HG03442 (cell line): Measurements from ENCODE around the gene SMYD5.

ENCODE experiments used
- ATAC-seq: cut with Tn5 transposase; IDR thresholded peaks from one replicate; pipeline ENCODE4 v1.9.1; 2021; ENCODE audit warnings: mild to moderate bottlenecking, moderate library complexity; ENCODE audit not compliant: unreplicated experiment

Gene SMYD5

DNA sequence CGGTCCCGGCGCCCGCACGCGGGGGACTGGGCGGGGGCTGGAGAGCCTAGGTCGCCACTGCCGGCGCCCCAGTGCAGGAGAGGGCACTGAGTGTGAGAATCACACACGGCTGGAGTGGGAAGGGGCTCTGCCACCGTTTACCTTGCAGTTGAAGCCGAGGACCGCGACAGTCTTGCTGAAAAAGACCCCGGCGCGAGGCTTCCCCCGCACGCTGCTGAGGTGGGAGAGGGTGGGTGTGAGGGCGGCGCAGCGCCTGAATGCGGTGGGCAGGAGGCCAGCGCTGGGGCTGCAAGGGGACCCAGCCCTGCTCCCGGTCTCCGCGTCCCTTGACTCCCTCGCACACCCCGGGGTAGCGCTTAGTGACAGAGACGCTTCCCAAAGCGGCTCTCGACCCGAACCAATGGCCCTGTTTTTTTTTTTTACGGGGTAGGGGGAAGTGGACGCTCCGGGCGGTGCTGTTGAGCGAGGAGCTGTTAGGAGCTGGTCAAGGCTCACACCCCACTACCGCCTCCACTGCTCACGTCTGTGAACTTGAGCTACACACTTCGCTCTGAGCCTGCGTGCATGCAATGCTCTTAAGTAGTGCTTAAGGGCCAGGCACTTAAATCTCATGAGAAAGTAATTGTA lies 10.9 kb upstream of the SMYD5 start:
- ATAC-seq, result no peak

GRCh38 chr2:73205611-73206010 lies 8.4 kb upstream of the SMYD5 start:
- ATAC-seq, result no peak

DNA sequence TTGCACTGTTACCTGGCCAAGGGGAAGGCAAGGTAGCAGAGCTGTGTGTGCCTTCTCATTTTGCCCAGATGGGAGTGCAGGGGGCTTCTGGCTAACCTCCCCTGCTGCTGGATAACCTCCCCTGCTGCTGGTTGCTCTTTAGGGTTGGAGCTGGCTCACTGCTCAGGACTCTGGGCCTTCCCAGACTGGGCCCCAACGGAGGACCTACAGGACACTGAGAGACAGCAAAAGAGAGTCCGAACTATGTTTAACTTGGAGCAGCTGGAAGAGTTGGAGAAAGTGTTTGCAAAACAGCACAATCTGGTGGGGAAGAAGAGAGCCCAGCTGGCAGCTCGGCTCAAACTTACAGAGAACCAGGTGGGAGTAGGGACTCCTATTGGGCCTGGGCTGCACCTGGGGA lies 5.8 kb upstream of the SMYD5 start:
- ATAC-seq, result no peak

- no peak for ATAC-seq
Measured at GRCh38 chr2:73210019-73210418, 4.0 kb upstream of the SMYD5 start.

- ATAC-seq, result no peak
Measured at GRCh38 chr2:73210696-73211095, 3.3 kb upstream of the SMYD5 start.

DNA sequence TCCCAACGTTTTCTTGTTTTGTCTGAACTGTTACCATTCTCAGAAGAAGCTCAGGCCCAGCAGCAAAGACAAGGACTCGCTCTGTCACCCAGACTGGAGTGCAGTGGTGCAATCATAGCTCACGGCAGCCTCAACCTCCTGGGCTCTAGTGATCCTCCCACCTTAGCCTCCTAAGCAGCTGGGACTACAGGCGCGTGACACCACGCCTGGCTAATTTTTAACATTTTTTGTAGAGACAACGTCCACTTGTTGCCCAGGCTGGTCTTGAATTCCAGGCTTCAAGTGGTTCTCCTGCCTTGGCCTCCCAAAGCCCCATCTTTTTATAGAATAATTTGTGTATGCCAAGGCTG lies 2.0 kb upstream of the SMYD5 start:
- no peak for ATAC-seq

- ATAC-seq, result peak; percentile 69
Measured at GRCh38 chr2:73212448-73213176, 1.4 kb upstream of the SMYD5 start.

DNA sequence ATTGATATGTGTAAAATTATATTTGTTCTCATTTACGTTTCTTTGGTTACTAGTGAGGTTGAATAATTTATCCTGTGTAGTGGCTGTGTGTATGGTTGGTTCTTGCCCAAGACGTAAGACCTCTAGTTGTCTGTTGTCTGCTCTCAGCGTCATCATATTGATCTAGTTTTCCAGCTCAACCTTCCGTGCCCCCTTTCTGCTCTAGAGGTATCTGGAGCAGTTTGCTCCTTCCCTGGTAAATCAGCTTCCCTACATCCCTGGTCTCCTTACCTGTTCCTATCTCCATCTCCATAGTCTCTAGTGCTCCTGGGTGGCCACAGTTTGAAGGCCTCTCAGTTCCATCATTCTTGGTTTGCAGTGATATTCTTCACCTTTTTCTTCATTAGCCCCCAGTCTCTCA lies 1.2 kb downstream of the SMYD5 start:
- ATAC-seq, result no peak

GRCh38 chr2:73217160-73217559 lies 3.1 kb downstream of the SMYD5 start:
- no peak for ATAC-seq

DNA sequence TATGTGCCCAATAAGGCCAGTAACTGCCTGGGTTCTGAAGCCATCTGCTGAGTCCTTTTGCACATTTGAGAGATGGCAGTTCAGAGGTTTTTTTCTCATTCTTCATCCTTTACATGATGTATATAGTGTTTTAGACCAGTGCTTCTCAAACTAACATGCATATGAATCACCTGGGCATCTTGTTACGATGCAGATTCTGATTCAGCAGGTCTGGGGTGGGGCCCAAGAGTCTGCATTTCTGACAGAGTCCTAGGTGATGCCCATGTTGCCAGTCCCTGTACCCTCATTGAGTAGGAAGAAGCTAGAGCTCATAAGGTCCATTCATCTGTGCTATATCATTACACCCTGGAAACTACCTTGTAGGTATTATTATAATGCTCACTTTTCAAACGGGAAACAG lies 3.8 kb downstream of the SMYD5 start:
- ATAC-seq, result no peak

GRCh38 chr2:73218298-73218697 lies 4.3 kb downstream of the SMYD5 start:
- no peak for ATAC-seq

- ATAC-seq, result no peak
Measured at GRCh38 chr2:73223821-73224220, 9.8 kb downstream of the SMYD5 start.

- no peak for ATAC-seq
Measured at GRCh38 chr2:73225513-73226360, 11.7 kb downstream of the SMYD5 start.

GRCh38 chr2:73227086-73227485 lies 13.0 kb downstream of the SMYD5 start:
- ATAC-seq, result no peak

DNA sequence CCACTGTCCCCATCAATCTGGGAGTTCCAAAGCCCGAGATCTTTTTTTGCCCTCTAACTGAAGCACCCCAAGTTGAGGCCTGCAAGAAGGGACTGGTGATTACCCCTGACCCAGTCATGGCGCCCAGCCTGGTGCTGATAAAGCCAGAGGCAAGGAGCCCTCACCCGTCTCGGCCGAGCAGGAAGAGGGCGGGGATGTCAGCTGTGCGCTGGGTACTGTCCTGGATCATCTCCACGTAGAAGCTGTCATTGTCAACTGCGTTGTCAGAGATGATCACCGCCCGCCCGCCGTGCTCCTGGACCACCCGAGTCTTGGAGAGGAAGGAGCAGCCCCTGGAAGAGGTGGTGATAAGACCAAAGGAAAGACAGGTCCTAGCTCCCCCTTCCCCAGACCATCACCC lies 14.6 kb downstream of the SMYD5 start:
- ATAC-seq, result no peak

- ATAC-seq, result peak; percentile 4
Measured at GRCh38 chr2:73232403-73233153, 18.5 kb downstream of the SMYD5 start.

DNA sequence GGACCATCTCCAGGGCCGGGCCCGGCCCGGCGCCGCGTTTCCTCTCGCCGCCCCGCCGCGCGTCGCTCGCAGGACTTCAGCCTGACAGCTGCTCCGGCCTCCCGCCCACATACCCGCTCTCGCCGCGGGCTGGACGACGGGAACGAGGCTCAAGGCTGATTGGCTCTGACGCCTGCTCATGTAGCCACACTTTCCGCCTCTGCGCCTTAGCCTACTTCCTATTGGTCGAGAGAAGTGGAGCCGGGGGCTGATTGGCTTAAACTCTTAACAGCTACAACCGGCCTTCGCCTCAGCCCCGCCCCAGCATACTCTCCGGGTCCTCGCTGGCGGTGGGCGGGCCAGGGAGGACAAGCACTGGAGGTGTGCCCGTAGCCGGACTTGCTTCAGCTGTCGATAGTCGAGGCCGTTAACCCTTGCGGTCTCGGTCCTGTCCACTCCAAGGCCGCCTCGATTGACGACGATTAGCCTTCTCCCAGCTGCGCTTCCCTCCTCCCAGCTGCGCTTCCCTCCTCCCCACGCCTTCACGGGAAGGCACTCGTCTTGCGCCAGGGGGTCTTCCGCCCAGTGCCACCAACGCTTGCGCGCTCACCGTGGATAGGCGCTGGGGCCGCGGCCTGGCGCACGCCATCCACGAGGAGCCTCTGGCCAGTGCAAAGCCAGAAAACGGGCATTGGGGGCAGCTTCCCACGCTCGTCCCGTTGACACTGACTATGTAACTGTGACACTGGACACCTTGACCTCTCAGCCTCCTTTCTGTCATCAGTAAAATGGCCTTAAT lies 19.3 kb downstream of the SMYD5 start, which contains the start of gene PRADC1:
PRADC1 (minus strand) TSS at position 86 of the 778 bp plus-strand sequence; CDS start at position 7, 79 bp downstream.
- peak; percentile 89 for ATAC-seq

GRCh38 chr2:73233932-73234832 lies 20.1 kb downstream of the SMYD5 start, which contains the start of gene CCT7:
TSS of gene CCT7 (plus strand) at chr2:73234308. CDS start at chr2:73234379, 71 bp downstream.
- peak; percentile 54 for ATAC-seq
